A673 (cell line): ENCODE results near the gene ERLEC1. TPM values are rescaled to one million over a fixed set of nuclear protein-coding genes. Genes with fewer than 3 reads are reported as not detected.
"Not testable (repeated sequence)": the region's sequence is repeated elsewhere in the genome, so short reads cannot be mapped to it uniquely, and the experiment has no call there.

Experiments
- BruUV-seq: library from RNA; stranded (reverse); fragments of 400-500 nt; replicated peaks from 2 replicates; lab custom pipeline; 2021; lab: Mats Ljungman, UMichigan
- CTCF ChIA-PET: fragments of 300-600 bp; sonication (Branson Sonifier 250); formaldehyde crosslinking; loops from one replicate; lab custom pipeline; 2022; ENCODE audit warnings: antibody characterized with exemption; lab: Charles Lee
- POLR2A ChIA-PET: fragments of 300-600 bp; sonication (Branson Sonifier 250); formaldehyde crosslinking; loops from one replicate; lab custom pipeline; 2022; ENCODE audit warnings: antibody characterized with exemption; ENCODE audit not compliant: low non-redundant PET; lab: Charles Lee
- DNase-seq: peaks from one replicate; pipeline ENCODE4 v3.0.0-alpha.2; 2015; ENCODE audit warnings: low spot score
- H3K27ac ChIP-seq: fragments of 200-600 bp; sonication (generic); 2 replicates; pipeline ENCODE4 v1.5.1; 2016; ENCODE audit warnings: mixed run types, low read depth, mild to moderate bottlenecking, mixed read lengths, antibody characterized with exemption, low read length; ENCODE audit not compliant: poor library complexity, severe bottlenecking
- H3K27me3 ChIP-seq: fragments of 200-600 bp; sonication (generic); replicated peaks from 2 replicates; pipeline ENCODE4 v1.6.1; 2017; ENCODE audit warnings: mixed run types, low read depth, mild to moderate bottlenecking, mixed read lengths, antibody characterized with exemption, low read length; ENCODE audit not compliant: insufficient read depth, poor library complexity
- H3K36me3 ChIP-seq: fragments of 200-600 bp; sonication (generic); 2 replicates; pipeline ENCODE4 v1.6.1; 2016; ENCODE audit warnings: mixed run types, mild to moderate bottlenecking, mixed read lengths, antibody characterized with exemption, low read length; ENCODE audit not compliant: insufficient read depth, poor library complexity, severe bottlenecking
- H3K4me1 ChIP-seq: fragments of 200-600 bp; sonication (generic); 2 replicates; pipeline ENCODE4 v1.6.1; 2017; ENCODE audit warnings: mixed run types, mild to moderate bottlenecking, mixed read lengths, antibody characterized with exemption, low read length; ENCODE audit not compliant: insufficient read depth, poor library complexity, severe bottlenecking
- H3K4me3 ChIP-seq: fragments of 200-600 bp; sonication (generic); 2 replicates; pipeline ENCODE4 v1.5.1; 2016; ENCODE audit warnings: low read depth, mixed run types, mild to moderate bottlenecking, mixed read lengths, low read length; ENCODE audit not compliant: poor library complexity, severe bottlenecking
- H3K9me3 ChIP-seq: fragments of 200-600 bp; sonication (generic); 2 replicates; pipeline ENCODE4 v1.6.1; 2016; ENCODE audit warnings: mixed run types, low read depth, mild to moderate bottlenecking, mixed read lengths, antibody characterized with exemption, low read length; ENCODE audit not compliant: poor library complexity, severe bottlenecking
- EZH2 ChIP-seq: fragments of 200-600 bp; sonication (generic); IDR thresholded peaks from 2 replicates; pipeline ENCODE4 v1.6.1; 2017; ENCODE audit warnings: borderline replicate concordance, low read depth, mild to moderate bottlenecking, mixed read lengths, antibody characterized with exemption, low read length; ENCODE audit not compliant: poor library complexity, severe bottlenecking
- intact Hi-C: fragments of 100-400 bp; cut with micrococcal nuclease; formaldehyde crosslinking; loops from one replicate; pipeline ENCODE4 v1.10.0; 2022; ENCODE audit not compliant: unreplicated experiment
- total RNA-seq: library from RNA; stranded (reverse); gene quantifications from 2 replicates; pipeline ENCODE4 v1.2.3, GENCODE V29; 2021
- TF ChIP-seq, protein P1 (sequence below): fragments of 300-800, 200-600 bp; sonication (generic); conservative IDR thresholded peaks from 2 replicates; pipeline ENCODE4 v1.5.1; 2017; ENCODE audit warnings: low read depth, mild to moderate bottlenecking, antibody characterized with exemption, low read length, moderate library complexity, mixed read lengths

ERLEC1 gene
- total RNA-seq, 1 experiment from 2014 or later: 27.7 TPM

DNA sequence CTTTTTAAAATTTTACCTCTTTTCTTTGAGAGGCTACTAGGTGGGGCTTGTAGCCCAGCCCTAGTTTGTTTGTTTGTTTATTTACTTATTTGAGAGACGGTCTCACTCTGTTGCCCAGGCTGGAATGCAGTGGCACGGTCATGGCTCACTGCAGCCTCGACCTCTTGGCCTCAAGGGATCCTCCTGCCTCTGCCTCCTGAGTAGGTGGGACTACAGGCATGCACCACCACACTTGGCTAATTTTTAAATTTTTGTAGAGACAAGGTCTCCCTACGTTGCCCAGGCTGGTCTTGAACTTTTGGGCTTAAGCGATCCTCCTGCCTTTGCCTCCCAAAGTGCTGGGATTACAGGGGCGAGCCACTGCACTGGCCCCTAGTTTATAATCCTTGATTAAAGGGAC is 35.0 kb downstream of the ERLEC1 start:
- peaks cover 13% of the 10 kb centered on the region for H3K36me3 ChIP-seq
- ChIA-PET POLR2A (no interaction called here), CTCF (no interaction called here)
- H3K4me3 ChIP-seq: no peak overlapping the region
- H3K4me1 ChIP-seq: no peaks in the 10 kb centered on the region
- no peak for DNase-seq
- H3K27me3 ChIP-seq: no peaks in the 10 kb centered on the region
- H3K27ac ChIP-seq: no peak overlapping the region
- intact Hi-C loops: loop anchor here (10.0 kb wide), 1 partner anchor 397 kb away; no protein-coding TSS in a partner anchor
- TF ChIP-seq, protein P1, sequence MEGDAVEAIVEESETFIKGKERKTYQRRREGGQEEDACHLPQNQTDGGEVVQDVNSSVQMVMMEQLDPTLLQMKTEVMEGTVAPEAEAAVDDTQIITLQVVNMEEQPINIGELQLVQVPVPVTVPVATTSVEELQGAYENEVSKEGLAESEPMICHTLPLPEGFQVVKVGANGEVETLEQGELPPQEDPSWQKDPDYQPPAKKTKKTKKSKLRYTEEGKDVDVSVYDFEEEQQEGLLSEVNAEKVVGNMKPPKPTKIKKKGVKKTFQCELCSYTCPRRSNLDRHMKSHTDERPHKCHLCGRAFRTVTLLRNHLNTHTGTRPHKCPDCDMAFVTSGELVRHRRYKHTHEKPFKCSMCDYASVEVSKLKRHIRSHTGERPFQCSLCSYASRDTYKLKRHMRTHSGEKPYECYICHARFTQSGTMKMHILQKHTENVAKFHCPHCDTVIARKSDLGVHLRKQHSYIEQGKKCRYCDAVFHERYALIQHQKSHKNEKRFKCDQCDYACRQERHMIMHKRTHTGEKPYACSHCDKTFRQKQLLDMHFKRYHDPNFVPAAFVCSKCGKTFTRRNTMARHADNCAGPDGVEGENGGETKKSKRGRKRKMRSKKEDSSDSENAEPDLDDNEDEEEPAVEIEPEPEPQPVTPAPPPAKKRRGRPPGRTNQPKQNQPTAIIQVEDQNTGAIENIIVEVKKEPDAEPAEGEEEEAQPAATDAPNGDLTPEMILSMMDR: no peak
- no peak for TF ChIP-seq EZH2
- no TSS peak for BruUV-seq
- H3K9me3 ChIP-seq: no peaks in the 10 kb centered on the region

DNA sequence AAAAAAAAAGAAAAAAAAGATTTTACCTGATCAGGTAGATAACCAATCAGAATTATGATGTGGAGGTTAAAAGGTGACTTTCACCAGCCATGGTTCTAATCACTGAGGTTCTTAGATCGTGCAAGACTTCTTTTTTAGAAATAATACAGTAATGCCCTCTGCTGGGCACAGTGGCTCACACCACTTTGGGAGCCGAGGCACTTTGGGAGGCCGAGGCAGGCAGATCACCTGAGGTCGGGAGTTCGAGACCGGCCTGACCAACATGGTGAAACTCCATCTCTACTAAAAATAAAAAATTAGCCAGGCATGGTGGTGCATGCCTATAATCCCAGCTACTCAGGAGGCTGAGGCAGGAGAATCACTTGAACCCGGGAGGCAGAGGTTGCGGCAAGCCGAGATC is 36.8 kb downstream of the ERLEC1 start:
- DNase-seq: peak; percentile 37
- H3K4me3 ChIP-seq, H3K27ac ChIP-seq, H3K27me3 ChIP-seq, CTCF ChIA-PET, H3K36me3 ChIP-seq, H3K4me1 ChIP-seq, BruUV-seq, POLR2A ChIA-PET, H3K9me3 ChIP-seq: not testable (repeated sequence)
- intact Hi-C loops: loop anchor here (10.0 kb wide), 1 partner anchor 399 kb away; no protein-coding TSS in a partner anchor
- TF ChIP-seq, protein P1: peak; percentile 38

DNA sequence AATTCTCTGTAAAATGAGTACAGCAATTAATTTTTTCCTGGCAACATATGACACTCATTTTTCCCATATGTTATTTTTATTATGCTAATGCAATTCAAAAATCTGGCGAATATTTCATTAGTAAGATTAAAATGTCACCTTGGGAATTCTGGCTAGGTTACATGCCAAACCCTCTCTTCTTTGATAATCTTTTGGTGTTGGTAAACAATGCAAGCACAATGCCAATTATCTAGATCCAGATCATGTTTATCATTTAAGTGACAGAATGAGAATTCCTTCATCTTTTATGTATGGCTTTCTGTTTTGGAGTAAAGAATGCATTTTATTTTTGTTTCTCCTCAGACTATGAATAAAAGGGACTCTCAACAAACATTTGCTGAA is 39.2 kb downstream of the ERLEC1 start:
- TF ChIP-seq, protein P1: no peak
- no peak for TF ChIP-seq EZH2
- H3K27me3 ChIP-seq: no peaks in the 10 kb centered on the region
- CTCF ChIA-PET: no interaction called here
- no peak overlapping the region for H3K4me3 ChIP-seq
- intact Hi-C loops: loop anchor here (10.0 kb wide), 1 partner anchor 401 kb away; no protein-coding TSS in a partner anchor
- H3K4me1 ChIP-seq: no peaks in the 10 kb centered on the region
- POLR2A ChIA-PET: no interaction called here
- DNase-seq: no peak
- H3K36me3 ChIP-seq: no peaks in the 10 kb centered on the region
- no peaks in the 10 kb centered on the region for H3K9me3 ChIP-seq
- H3K27ac ChIP-seq: no peak overlapping the region
- no TSS peak for BruUV-seq
